ENCODE data around the gene PELI3. TPM values are rescaled to one million over a fixed set of nuclear protein-coding genes. Genes with fewer than 3 reads are reported as not detected.
"Not testable (repeated sequence)": the region's sequence is repeated elsewhere in the genome, so short reads cannot be mapped to it uniquely, and the experiment has no call there.

Gene PELI3
- total and polyA plus RNA-seq, 8 donors = 3.0 to 19.9 (median 7.0) TPM

GRCh38 chr11:66438504-66439466 lies 27.9 kb upstream of the PELI3 start, which contains the start of gene MRPL11:
MRPL11 (minus strand) TSS chr11:66438848; CDS start chr11:66438754, 94 bp downstream.
- Histone ChIP-seq H3K9me3 (no peaks in the 10 kb centered on the region), H3K27me3 (no peaks in the 10 kb centered on the region), H3K4me3 (peak within 1 kb of the TSS; percentile 67 to 91 (median 90)), H3K36me3 (peaks cover 0 to 6% (median 0%) of the 10 kb centered on the region in 3 donors), H3K27ac (peak within 1 kb of the TSS; percentile 62 to 89 (median 74)), H3K4me1 (peaks cover 0 to 8% (median 7%) of the 10 kb centered on the region in 3 donors)
- 6% methylated on average over 45 of the region's 45 CpGs for WGBS, 2 donors
- peak; percentile 82 to 93 (median 90) for DNase-seq
- ATAC-seq = peak; percentile 99 to 100 (median 100)
- FAIRE-seq = no peak
- peak in 3 of 4 donors; percentile 14 to 33 (median 19) for TF ChIP-seq CTCF (IDR thresholded peaks at IDR 0.05)
- intact Hi-C loops (cut with DNase I) = no loop called here

- H3K36me3 ChIP-seq; DNase-seq; H3K9me3 ChIP-seq; H3K4me3 ChIP-seq; H3K4me1 ChIP-seq; ATAC-seq; H3K27me3 ChIP-seq; H3K27ac ChIP-seq; FAIRE-seq; intact Hi-C loops (cut with DNase I): not testable (repeated sequence)
- 69 to 71% methylated on average over 12 to 29 of the region's 29 CpGs for WGBS, 2 donors
Measured at GRCh38 chr11:66440101-66440939, 26.4 kb upstream of the PELI3 start.

GRCh38 chr11:66440940-66441282 lies 25.8 kb upstream of the PELI3 start:
- H3K4me3 ChIP-seq; H3K27me3 ChIP-seq; H3K36me3 ChIP-seq; DNase-seq; FAIRE-seq; H3K4me1 ChIP-seq; H3K27ac ChIP-seq; H3K9me3 ChIP-seq; ATAC-seq; intact Hi-C loops (cut with DNase I): not testable (repeated sequence)
- 76 to 81% methylated on average over 11 to 27 of the region's 27 CpGs for WGBS, 2 donors

- H3K36me3 ChIP-seq = no peaks in the 10 kb centered on the region
- no peak for TF ChIP-seq CTCF (IDR thresholded peaks at IDR 0.05)
- no peaks in the 10 kb centered on the region for H3K27me3 ChIP-seq
- ATAC-seq (no peak), FAIRE-seq (no peak), DNase-seq (no peak)
- no peak overlapping the region for H3K4me3 ChIP-seq
- WGBS, 2 donors = 66 to 77% methylated on average over 4 of the region's 4 CpGs
- H3K27ac ChIP-seq = no peak overlapping the region
- intact Hi-C loops (cut with DNase I) = no loop called here
- no peaks in the 10 kb centered on the region for H3K4me1 ChIP-seq
- no peaks in the 10 kb centered on the region for H3K9me3 ChIP-seq
Measured at GRCh38 chr11:66443602-66444001, 23.1 kb upstream of the PELI3 start.

GRCh38 chr11:66447012-66447411 lies 19.7 kb upstream of the PELI3 start:
- no peaks in the 10 kb centered on the region for H3K36me3 ChIP-seq
- no peaks in the 10 kb centered on the region for H3K9me3 ChIP-seq
- no peaks in the 10 kb centered on the region for H3K4me1 ChIP-seq
- DNase-seq = no peak
- intact Hi-C loops (cut with DNase I) = no loop called here
- no peak for TF ChIP-seq CTCF (IDR thresholded peaks at IDR 0.05)
- FAIRE-seq = no peak
- H3K27me3 ChIP-seq = no peaks in the 10 kb centered on the region
- no peak overlapping the region for H3K27ac ChIP-seq
- no peak for ATAC-seq
- no peak overlapping the region for H3K4me3 ChIP-seq
